ENCODE measurements around the gene DAG1. TPM values are rescaled to one million over a fixed set of nuclear protein-coding genes. Genes with fewer than 3 reads are reported as not detected.

DAG1 gene
- total and polyA plus RNA-seq, 7 donors: 35.1 to 159 (median 73.2) TPM

DNA sequence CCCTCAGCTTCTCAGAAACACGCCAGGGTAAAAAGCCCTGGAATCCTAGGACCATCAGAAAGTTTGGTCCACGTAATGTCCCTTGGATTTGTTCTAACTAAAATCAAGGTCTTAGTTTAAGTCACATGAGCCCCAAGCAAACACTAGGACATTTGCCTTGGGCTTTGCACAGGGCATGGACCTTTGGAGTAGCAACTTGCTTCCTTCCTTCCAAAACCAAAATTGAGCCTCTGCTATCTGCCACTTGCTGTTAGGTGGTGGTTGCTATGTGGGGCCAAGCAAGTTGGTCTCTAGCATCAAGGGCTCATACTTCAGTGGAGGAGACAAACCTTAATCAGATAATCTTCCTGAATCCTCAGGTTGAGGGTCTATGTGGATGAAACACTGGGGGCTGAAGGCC lies 4.0 kb upstream of the DAG1 start:
- no peaks in the 10 kb centered on the region for H3K9me3 ChIP-seq
- ATAC-seq (no peak), DNase-seq (no peak)
- no peak overlapping the region for H3K4me3 ChIP-seq
- no peaks in the 10 kb centered on the region for H3K27me3 ChIP-seq (ENCODE audit: insufficient read depth in 3 of 3, low read length in 2 of 3)
- no peaks in the 10 kb centered on the region for H3K36me3 ChIP-seq (ENCODE audit: insufficient read depth in 1 of 2, low read depth in 1 of 2)
- H3K27ac ChIP-seq: no peak overlapping the region
- WGBS, 3 donors: 66 to 78% (median 74%) methylated on average over 2 of the region's 2 CpGs
- TF ChIP-seq, protein P1, sequence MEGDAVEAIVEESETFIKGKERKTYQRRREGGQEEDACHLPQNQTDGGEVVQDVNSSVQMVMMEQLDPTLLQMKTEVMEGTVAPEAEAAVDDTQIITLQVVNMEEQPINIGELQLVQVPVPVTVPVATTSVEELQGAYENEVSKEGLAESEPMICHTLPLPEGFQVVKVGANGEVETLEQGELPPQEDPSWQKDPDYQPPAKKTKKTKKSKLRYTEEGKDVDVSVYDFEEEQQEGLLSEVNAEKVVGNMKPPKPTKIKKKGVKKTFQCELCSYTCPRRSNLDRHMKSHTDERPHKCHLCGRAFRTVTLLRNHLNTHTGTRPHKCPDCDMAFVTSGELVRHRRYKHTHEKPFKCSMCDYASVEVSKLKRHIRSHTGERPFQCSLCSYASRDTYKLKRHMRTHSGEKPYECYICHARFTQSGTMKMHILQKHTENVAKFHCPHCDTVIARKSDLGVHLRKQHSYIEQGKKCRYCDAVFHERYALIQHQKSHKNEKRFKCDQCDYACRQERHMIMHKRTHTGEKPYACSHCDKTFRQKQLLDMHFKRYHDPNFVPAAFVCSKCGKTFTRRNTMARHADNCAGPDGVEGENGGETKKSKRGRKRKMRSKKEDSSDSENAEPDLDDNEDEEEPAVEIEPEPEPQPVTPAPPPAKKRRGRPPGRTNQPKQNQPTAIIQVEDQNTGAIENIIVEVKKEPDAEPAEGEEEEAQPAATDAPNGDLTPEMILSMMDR (IDR thresholded peaks at IDR 0.05): no peak
- intact Hi-C loops (cut with DNase I): no loop called here
- peaks cover 21% of the 10 kb centered on the region for H3K4me1 ChIP-seq

DNA sequence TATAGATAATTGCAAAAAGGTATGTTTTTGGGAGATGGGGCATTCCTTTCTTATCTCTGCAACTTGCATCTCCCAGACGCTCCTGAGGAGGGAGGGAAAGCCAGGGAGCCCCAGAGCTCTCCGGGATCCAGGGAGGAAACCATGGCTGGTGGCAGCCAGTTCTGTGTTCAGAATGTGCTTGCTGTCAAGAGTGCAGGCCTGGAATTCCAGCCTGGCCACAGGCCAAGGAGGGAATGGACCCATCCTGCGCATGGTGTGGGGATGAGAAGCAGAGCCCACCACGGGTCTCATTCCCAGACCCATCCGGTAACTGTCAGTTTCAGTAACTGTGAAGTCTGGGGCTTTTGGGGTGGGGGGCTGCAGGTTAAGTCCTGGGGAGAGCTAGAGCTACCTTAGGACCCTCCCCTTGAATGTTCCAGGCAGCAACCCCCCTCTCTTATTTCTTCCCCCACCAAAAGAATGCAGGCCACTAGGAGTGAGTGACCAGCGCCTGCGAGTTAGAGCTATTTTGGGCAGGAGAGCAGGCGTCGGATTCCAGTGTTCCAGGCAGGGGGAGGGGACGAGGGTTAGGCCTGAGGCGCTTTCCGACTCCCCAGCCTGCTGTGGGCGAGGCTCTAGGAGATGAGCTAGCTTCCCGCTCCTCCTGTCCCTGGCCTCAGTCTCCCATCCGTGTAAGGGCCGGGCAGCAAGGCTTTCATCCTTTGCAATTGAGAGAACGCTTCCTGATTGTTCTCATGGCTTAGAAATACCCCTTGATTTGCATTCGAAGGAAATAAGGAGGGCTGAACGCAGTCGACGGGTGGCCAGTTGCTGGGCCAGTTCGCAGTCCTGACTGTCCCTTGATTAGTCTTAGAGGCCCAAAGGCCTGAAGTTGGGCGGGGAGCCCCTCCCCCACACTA lies 781 bp upstream of the DAG1 start:
- intact Hi-C loops (cut with DNase I): no loop called here
- DNase-seq (peak; percentile 81 to 91), ATAC-seq (peak; percentile 71 to 78 (median 72))
- H3K27ac ChIP-seq: peak overlapping the region; percentile 98
- no peaks in the 10 kb centered on the region for H3K36me3 ChIP-seq (ENCODE audit: insufficient read depth in 1 of 2, low read depth in 1 of 2)
- TF ChIP-seq, protein P1 (IDR thresholded peaks at IDR 0.05): no peak
- peaks cover 24% of the 10 kb centered on the region for H3K4me1 ChIP-seq
- H3K9me3 ChIP-seq: no peaks in the 10 kb centered on the region
- H3K4me3 ChIP-seq: peak overlapping the region; percentile 83
- 2 to 3% (median 3%) methylated on average over 23 of the region's 23 CpGs for WGBS, 3 donors
- no peaks in the 10 kb centered on the region for H3K27me3 ChIP-seq (ENCODE audit: insufficient read depth in 3 of 3, low read length in 2 of 3)

DNA sequence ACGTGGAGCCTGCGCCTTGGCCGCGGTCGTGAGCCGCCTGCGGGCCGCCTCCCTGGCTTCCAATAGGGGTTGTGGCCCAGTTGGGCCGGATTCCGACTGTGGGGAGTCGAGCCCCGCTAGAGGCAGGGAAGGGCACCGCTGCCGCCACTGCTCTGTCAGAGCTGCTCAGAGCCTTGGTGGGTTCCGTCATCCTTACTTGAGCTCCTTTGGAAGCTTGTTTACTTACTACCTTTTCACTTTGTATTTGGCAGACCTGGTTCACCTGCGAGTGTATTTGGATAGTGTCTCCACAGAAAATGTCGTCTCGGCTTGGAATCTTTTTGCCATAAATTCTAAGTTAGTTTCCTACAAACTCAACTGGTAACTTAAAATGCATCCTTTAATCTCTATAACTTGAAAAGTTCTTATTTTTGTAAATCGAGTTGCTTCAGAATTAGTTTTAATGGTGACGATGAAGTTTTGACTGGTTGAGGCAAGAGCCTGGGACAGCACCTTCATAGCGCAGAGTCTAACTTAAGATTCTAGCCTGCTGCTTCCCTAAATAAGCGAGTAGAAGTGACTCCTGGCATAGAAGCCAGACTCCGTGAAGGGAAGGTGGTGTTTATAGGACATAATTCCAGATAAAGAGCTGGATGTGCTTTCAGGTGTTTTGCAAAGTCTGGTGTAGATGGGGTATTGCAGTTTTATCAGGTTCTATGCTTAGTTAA lies 800 bp downstream of the DAG1 start:
- intact Hi-C loops (cut with DNase I): loop anchor here (2.0 to 5.0 kb wide), 2 partner anchors 30 to 46 kb away; no protein-coding TSS in a partner anchor

DNA sequence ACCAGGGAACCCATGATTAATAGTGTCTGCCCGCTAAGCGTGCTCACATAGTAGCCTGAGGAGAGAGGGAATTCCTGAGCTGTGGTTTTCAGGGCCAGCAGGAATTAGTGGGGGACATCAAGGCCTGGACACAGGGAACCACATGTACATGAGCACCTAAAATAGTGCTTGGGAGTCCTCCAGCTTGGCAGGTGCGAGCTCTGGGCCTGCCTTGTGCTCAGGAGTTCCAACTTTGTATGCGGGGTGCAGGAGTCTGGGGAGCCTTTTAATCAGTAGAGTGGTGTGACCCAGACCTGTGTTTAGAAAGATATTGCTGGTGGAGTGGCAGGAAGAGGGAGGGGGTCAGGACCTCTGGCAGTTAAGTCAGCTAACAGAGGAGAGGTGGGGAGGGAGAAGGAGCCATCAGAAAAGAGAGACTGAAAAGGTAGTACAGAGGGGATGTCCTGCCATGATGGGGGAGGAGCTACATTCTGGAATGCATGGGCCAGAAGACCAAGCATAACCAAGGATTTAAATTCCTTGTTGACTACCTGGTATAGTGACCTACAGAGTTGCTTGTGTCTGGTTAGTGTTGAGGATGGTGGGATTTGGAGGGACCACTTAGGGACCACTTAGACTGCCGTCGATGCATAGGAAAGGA lies 1.9 kb downstream of the DAG1 start:
- intact Hi-C loops (cut with DNase I): loop anchor here (2.0 to 5.0 kb wide), 2 partner anchors 29 to 45 kb away; no protein-coding TSS in a partner anchor
- H3K27me3 ChIP-seq (ENCODE audit: insufficient read depth in 3 of 3, low read length in 2 of 3): no peaks in the 10 kb centered on the region
- peak; percentile 45 to 85 for DNase-seq
- peak overlapping the region; percentile 83 for H3K4me3 ChIP-seq
- H3K4me1 ChIP-seq: peaks cover 24% of the 10 kb centered on the region
- peak; percentile 8 to 62 (median 42) for ATAC-seq
- peaks cover 2 to 5% of the 10 kb centered on the region in 2 donors for H3K36me3 ChIP-seq (ENCODE audit: insufficient read depth in 1 of 2, low read depth in 1 of 2)
- H3K9me3 ChIP-seq: no peaks in the 10 kb centered on the region
- WGBS, 3 donors: 32 to 53% (median 37%) methylated on average over 6 of the region's 6 CpGs
- H3K27ac ChIP-seq: peak overlapping the region; percentile 98
- TF ChIP-seq, protein P1 (IDR thresholded peaks at IDR 0.05): no peak

More for the DNA sequence above, 800 bp downstream of the DAG1 start:
- no peak for DNase-seq
- ATAC-seq: peak in 1 of 4 donors; percentile 19
- Histone ChIP-seq H3K36me3 (ENCODE audit: insufficient read depth in 1 of 2, low read depth in 1 of 2) (no peaks in the 10 kb centered on the region), H3K27me3 (ENCODE audit: insufficient read depth in 3 of 3, low read length in 2 of 3) (no peaks in the 10 kb centered on the region), H3K4me3 (peak overlapping the region; percentile 83), H3K4me1 (peaks cover 24% of the 10 kb centered on the region), H3K27ac (peak overlapping the region; percentile 98), H3K9me3 (no peaks in the 10 kb centered on the region)
- TF ChIP-seq, protein P1 (IDR thresholded peaks at IDR 0.05): no peak
- 1 to 3% (median 2%) methylated on average over 23 of the region's 23 CpGs for WGBS, 3 donors

Data from psoas muscle (tissue), 8 donors.